IPS-18c (cell line): ENCODE data around the gene THOC2.
"Not testable (repeated sequence)": the region's sequence is repeated elsewhere in the genome, so short reads cannot be mapped to it uniquely, and the experiment has no call there.

ENCODE experiments used
- H3K4me3 ChIP-seq: 2 replicates; pipeline ENCODE4 v1.7.0; 2013; ENCODE audit warnings: low read depth, mild to moderate bottlenecking, low read length, moderate library complexity; ENCODE audit not compliant: insufficient read depth
- H3K9me3 ChIP-seq: one replicate; pipeline ENCODE4 v1.6.1; 2013; ENCODE audit warnings: mild to moderate bottlenecking, low read length, moderate library complexity; ENCODE audit not compliant: control insufficient read depth, insufficient read depth

THOC2 gene

GRCh38 chrX:123698979-123699520 is 33.8 kb downstream of the THOC2 start:
- Histone ChIP-seq H3K4me3 (no peak overlapping the region), H3K9me3 (peaks cover 4% of the 10 kb centered on the region)

GRCh38 chrX:123696334-123696733 is 36.5 kb downstream of the THOC2 start:
- H3K4me3 ChIP-seq = no peak overlapping the region

DNA sequence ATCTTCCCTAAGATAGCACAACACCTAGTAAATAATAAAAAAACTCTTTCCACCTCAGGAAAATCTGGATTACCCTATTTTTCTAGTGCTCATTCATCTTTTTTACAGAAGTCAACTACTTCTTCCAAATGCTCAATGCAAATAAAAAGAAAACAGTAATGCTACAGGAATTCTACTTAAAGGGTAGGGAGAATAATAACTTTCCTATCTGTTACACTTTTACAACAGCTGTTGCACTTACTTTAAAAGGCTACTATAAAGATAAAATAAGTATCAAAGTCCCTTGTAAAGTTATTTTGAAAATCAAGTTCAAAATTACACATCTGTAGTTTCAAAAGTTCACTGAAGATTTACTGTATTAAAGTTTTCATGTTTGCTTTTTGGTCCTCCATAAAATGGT is 37.6 kb downstream of the THOC2 start:
- Histone ChIP-seq H3K9me3 (peaks cover 4% of the 10 kb centered on the region), H3K4me3 (no peak overlapping the region)

More at GRCh38 chrX:123696334-123696733, 36.5 kb downstream of the THOC2 start:
- H3K9me3 ChIP-seq = peaks cover 4% of the 10 kb centered on the region

GRCh38 chrX:123691776-123692175 is 41.1 kb downstream of the THOC2 start:
- Histone ChIP-seq H3K9me3 (peaks cover 2% of the 10 kb centered on the region), H3K4me3 (no peak overlapping the region)

- no peak overlapping the region for H3K4me3 ChIP-seq
- H3K9me3 ChIP-seq = peaks cover 2% of the 10 kb centered on the region
Measured at GRCh38 chrX:123688524-123688923, 44.3 kb downstream of the THOC2 start.

GRCh38 chrX:123685232-123685631 is 47.6 kb downstream of the THOC2 start:
- peaks cover 2% of the 10 kb centered on the region for H3K9me3 ChIP-seq
- no peak overlapping the region for H3K4me3 ChIP-seq

- peaks cover 10% of the 10 kb centered on the region for H3K9me3 ChIP-seq
Measured at GRCh38 chrX:123682186-123682585, 50.7 kb downstream of the THOC2 start.

DNA sequence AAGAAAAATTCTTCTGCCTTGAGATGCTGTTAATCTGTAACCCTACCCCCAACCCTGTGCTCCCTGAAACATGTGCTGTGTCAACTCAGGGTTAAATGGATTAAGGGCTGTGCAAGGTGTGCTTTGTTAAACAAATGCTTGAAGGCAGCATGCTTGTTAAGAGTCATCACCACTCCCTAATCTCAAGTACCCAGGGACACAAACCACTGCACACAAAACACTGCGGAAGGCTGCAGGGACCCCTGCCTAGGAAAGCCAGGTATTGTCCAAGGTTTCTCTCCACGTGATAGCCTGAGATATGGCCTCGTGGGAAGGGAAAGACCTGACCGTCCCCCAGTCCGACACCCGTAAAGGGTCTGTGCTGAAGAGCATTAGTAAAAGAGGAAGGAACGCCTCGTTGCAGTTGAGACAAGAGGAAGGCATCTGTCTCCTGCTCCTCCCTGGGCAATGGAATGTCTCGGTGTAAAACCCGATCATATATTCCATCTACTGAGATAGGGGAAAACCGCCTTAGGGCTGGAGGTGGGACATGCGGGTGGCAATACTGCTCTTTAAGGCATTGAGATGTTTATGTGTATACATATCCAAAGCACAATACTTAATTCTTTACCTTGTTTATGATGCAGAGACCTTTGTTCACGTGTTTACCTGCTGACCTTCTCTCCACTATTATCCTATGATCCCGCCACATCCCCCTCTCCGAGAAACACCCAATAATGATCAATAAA is 53.0 kb downstream of the THOC2 start:
- not testable (repeated sequence) for H3K4me3 ChIP-seq, H3K9me3 ChIP-seq

More at GRCh38 chrX:123682186-123682585, 50.7 kb downstream of the THOC2 start:
- no peak overlapping the region for H3K4me3 ChIP-seq

DNA sequence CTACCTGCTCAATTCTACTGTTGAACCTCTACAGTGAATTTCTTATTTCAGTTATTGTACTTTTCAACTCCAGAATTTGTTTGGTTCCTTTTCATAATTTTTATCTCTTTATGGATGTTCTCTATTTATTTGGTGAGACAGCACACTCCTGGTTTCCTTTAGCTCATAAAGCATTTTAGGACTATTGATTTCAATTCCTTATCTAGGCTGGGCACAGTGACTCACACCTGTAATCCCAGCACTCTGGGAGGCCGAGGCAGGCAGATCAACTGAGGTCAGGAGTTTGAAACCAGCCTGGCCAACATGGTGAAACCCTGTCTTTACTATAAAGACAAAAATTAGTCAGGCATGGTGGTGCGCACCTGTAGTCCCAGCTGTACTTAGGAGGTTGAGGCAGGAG is 57.7 kb downstream of the THOC2 start:
- H3K9me3 ChIP-seq = peaks cover 7% of the 10 kb centered on the region

DNA sequence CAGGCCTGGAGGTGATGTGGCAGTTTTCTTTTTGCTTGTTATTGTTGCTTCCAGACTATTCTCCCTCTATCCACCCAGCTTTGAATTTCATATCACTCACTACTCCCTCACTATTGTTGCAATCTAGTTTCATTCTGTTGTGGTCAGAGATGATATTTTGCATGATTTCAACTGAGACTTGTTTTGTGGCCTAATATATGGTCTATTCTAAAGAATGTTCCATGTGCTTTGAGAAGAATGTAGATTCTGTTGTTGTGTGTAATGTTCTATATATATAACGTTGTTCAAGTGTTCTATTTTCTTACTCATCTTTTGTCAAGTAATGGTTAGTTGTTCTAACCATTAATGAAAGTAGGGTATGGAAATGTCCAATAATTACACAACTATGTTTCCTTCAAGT is 59.0 kb downstream of the THOC2 start:
- Histone ChIP-seq H3K4me3 (no peak overlapping the region), H3K9me3 (peaks cover 7% of the 10 kb centered on the region)

More for the DNA sequence above, 57.7 kb downstream of the THOC2 start:
- H3K4me3 ChIP-seq = no peak overlapping the region

GRCh38 chrX:123665197-123665596 is 67.7 kb downstream of the THOC2 start:
- Histone ChIP-seq H3K4me3 (no peak overlapping the region), H3K9me3 (peaks cover 2% of the 10 kb centered on the region)

GRCh38 chrX:123664467-123665167 is 68.2 kb downstream of the THOC2 start:
- H3K9me3 ChIP-seq, H3K4me3 ChIP-seq: not testable (repeated sequence)

- H3K4me3 ChIP-seq, H3K9me3 ChIP-seq: not testable (repeated sequence)
Measured at GRCh38 chrX:123663720-123664119, 69.1 kb downstream of the THOC2 start.

GRCh38 chrX:123656507-123656906 is 76.3 kb downstream of the THOC2 start:
- not testable (repeated sequence) for H3K4me3 ChIP-seq, H3K9me3 ChIP-seq

GRCh38 chrX:123648811-123649181 is 84.1 kb downstream of the THOC2 start:
- H3K4me3 ChIP-seq = not testable (repeated sequence)

DNA sequence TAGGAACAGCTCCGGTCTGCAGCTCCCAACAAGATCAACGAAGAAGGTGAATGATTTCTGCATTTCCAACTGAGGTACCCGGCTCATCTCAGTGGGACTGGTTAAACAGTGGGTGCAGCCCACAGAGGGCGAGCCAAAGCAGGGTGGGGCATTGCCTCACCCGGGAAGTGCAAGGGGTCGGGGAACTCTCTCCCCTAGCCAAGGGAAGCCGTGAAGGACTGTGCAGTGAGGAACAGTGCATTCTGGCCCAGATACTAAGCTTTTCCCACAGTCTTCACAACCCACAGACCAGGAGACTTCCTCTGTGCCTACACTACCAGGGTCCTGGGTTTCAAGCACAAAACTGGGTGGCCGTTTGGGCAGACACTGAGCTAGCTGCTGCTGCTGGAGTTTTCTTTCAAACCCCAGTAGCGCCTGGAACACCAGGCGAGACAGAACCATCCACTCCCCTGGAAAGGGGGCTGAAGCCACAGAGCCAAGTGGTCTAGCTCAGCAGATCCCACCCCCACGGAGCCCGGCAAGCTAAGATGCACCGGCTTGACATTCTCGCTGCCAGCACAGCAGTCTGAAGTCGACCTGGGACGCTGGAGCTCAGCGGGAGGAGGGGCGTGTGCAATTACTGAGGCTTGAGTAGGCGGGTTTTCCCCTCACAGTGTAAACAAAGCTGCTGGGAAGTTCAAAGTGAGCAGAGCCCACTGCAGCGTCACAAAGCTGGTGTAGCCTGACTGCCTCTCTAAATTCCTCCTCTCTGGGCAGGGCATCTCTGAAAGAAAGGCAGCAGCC is 84.6 kb downstream of the THOC2 start:
- Histone ChIP-seq H3K9me3 (peaks cover 4% of the 10 kb centered on the region), H3K4me3 (0 out of 2 replicates have a peak overlapping the region, but pooled peaks have one; percentile 3)

More at GRCh38 chrX:123648811-123649181, 84.1 kb downstream of the THOC2 start:
- not testable (repeated sequence) for H3K9me3 ChIP-seq

- Histone ChIP-seq H3K9me3 (peaks cover 4% of the 10 kb centered on the region), H3K4me3 (no peak overlapping the region)
Measured at GRCh38 chrX:123647244-123647643, 85.6 kb downstream of the THOC2 start.
